ENCODE measurements around the gene ABHD6.

- TF ChIP-seq CTCF (conservative IDR thresholded peaks at IDR 0.05) (no peak), EZH2 (IDR thresholded peaks at IDR 0.05; ENCODE audit: low read depth) (no peak)
These were observed 31.1 kb upstream of the ABHD6 start for GRCh38 chr3:58206406-58207011.
